Natural killer cell (primary cell): ENCODE data around the gene LYRM7. TPM values are rescaled to one million over a fixed set of nuclear protein-coding genes. Genes with fewer than 3 reads are reported as not detected.

Experiments
- ATAC-seq, 3 donors: fragments of 150-1000 bp in 2 of 3; fragments of 200-7000 bp in 1 of 3; cut with Tn5 transposase; 1 replicate in 1 of 3; 2 replicates in 2 of 3; pipeline ENCODE4 v1.10.0; 2021; ENCODE audit warnings: mild to moderate bottlenecking in 2 of 3, moderate library complexity in 2 of 3
- DNase-seq, 2 donors: peaks; one replicate each; pipeline versions ENCODE4 v3.0.0 to v3.0.0-alpha.2; 2013 to 2021; ENCODE audit warnings: mixed read lengths in 1 of 2
- H3K27ac ChIP-seq: one replicate; pipeline ENCODE4 v1.5.1; 2013; ENCODE audit warnings: mild to moderate bottlenecking, low read length
- H3K27me3 ChIP-seq: one replicate; pipeline ENCODE4 v1.6.1; 2013; ENCODE audit warnings: low read length; ENCODE audit not compliant: control insufficient read depth, insufficient read depth
- H3K36me3 ChIP-seq: one replicate; pipeline ENCODE4 v1.6.1; 2013; ENCODE audit warnings: low read length; ENCODE audit not compliant: control insufficient read depth, insufficient read depth
- H3K4me1 ChIP-seq: one replicate; pipeline ENCODE4 v1.6.1; 2013; ENCODE audit warnings: low read length; ENCODE audit not compliant: control insufficient read depth, insufficient read depth
- H3K4me3 ChIP-seq: one replicate; pipeline ENCODE4 v1.5.1; 2013; ENCODE audit warnings: low read length
- H3K9me3 ChIP-seq: one replicate; pipeline ENCODE4 v1.6.1; 2013; ENCODE audit warnings: low read length; ENCODE audit not compliant: control insufficient read depth, insufficient read depth
- H3K27ac Mint-ChIP-seq, 2 donors: one replicate each; pipeline ENCODE4 v1.8.0; 2022; ENCODE audit warnings: mild to moderate bottlenecking in 2 of 2, mixed read lengths in 2 of 2, moderate library complexity in 1 of 2
- H3K27me3 Mint-ChIP-seq, 2 donors: one replicate each; pipeline ENCODE4 v1.8.0; 2022; ENCODE audit warnings: low read depth in 2 of 2, mixed read lengths in 2 of 2
- H3K36me3 Mint-ChIP-seq: one replicate; pipeline ENCODE4 v1.8.0; 2022; ENCODE audit warnings: mixed read lengths
- H3K4me1 Mint-ChIP-seq, 2 donors: one replicate each; pipeline ENCODE4 v1.8.0; 2022; ENCODE audit warnings: mixed read lengths in 2 of 2
- H3K4me3 Mint-ChIP-seq: one replicate; pipeline ENCODE4 v1.8.0; 2022; ENCODE audit warnings: mild to moderate bottlenecking, moderate library complexity, mixed read lengths
- H3K9me3 Mint-ChIP-seq, 2 donors: one replicate each; pipeline ENCODE4 v1.8.0; 2022; ENCODE audit warnings: mixed read lengths in 2 of 2
- WGBS: methylation state at CpG from one replicate; pipeline ENCODE4 v1.1.7; 2013; ENCODE audit warnings: missing lambda C conversion rate; ENCODE audit not compliant: insufficient coverage; 5-methylcytosine and 5-hydroxymethylcytosine counted together
- intact Hi-C: fragments of 100-400 bp; cut with micrococcal nuclease; formaldehyde crosslinking; loops from one replicate; pipeline ENCODE4 v1.14.2; 2022
- total RNA-seq, 4 donors: library from RNA; stranded (reverse); fragments of 120-200 nt in 1 of 4; gene quantifications; one replicate each; pipeline versions ENCODE4 v1.2.3 to v1.2.4, GENCODE V29; 2013 to 2022
- TF ChIP-seq, protein P1 (sequence below): fragments of 200-600 bp; IDR thresholded peaks from one replicate; pipeline ENCODE4 v1.8.0; 2022; ENCODE audit warnings: antibody characterized with exemption

The LYRM7 gene
- total RNA-seq, 3 donors from 2014 or later (not counting 1 experiment from before 2014, with no cell fraction given) = 7.4 to 9.7 (median 7.6) TPM

- Mint-ChIP-seq H3K36me3 (no peaks in the 10 kb centered on the region), H3K4me3 (no peak overlapping the region), H3K27ac (no peak overlapping the region), H3K9me3 (no peaks in the 10 kb centered on the region), H3K27me3 (no peaks in the 10 kb centered on the region), H3K4me1 (no peaks in the 10 kb centered on the region)
- no peak for DNase-seq
- no peaks in the 10 kb centered on the region for H3K36me3 ChIP-seq
- TF ChIP-seq, protein P1, sequence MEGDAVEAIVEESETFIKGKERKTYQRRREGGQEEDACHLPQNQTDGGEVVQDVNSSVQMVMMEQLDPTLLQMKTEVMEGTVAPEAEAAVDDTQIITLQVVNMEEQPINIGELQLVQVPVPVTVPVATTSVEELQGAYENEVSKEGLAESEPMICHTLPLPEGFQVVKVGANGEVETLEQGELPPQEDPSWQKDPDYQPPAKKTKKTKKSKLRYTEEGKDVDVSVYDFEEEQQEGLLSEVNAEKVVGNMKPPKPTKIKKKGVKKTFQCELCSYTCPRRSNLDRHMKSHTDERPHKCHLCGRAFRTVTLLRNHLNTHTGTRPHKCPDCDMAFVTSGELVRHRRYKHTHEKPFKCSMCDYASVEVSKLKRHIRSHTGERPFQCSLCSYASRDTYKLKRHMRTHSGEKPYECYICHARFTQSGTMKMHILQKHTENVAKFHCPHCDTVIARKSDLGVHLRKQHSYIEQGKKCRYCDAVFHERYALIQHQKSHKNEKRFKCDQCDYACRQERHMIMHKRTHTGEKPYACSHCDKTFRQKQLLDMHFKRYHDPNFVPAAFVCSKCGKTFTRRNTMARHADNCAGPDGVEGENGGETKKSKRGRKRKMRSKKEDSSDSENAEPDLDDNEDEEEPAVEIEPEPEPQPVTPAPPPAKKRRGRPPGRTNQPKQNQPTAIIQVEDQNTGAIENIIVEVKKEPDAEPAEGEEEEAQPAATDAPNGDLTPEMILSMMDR = no peak
- no peak overlapping the region for H3K4me3 ChIP-seq
- ATAC-seq = no peak
- intact Hi-C loops = no loop called here
- H3K27ac ChIP-seq = peak overlapping the region; percentile 79
- H3K4me1 ChIP-seq = peaks cover 19% of the 10 kb centered on the region
- WGBS = 85% methylated on average over 4 of the region's 4 CpGs
- no peaks in the 10 kb centered on the region for H3K27me3 ChIP-seq
- no peaks in the 10 kb centered on the region for H3K9me3 ChIP-seq
Measured at GRCh38 chr5:131225282-131225974, 54.7 kb downstream of the LYRM7 start.

DNA sequence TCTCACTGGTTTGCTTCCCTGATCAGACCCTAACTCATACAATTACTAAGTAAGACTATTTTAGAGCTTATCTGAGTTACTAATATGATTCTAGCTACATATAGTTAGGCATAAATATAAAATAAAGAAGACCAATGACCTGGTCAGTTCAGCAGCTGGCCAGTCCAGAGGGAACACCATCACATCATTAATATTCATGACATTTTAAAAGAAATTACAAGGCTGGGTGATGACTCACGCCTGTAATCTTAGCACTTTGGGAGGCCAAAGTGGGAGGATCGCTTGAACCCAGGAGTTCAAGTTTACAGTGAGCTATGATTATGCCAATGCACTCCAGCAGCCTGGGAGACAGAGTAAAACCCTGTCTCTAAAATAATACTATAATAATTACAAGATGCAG lies 56.2 kb downstream of the LYRM7 start:
- Histone ChIP-seq H3K4me1 (peaks cover 19% of the 10 kb centered on the region), H3K27ac (no peak overlapping the region), H3K36me3 (no peaks in the 10 kb centered on the region), H3K9me3 (no peaks in the 10 kb centered on the region), H3K27me3 (no peaks in the 10 kb centered on the region), H3K4me3 (no peak overlapping the region)
- Mint-ChIP-seq H3K36me3 (no peaks in the 10 kb centered on the region), H3K4me1 (no peaks in the 10 kb centered on the region), H3K4me3 (no peak overlapping the region), H3K9me3 (no peaks in the 10 kb centered on the region), H3K27me3 (no peaks in the 10 kb centered on the region), H3K27ac (no peak overlapping the region)
- WGBS = 100% methylated on average over 2 of the region's 2 CpGs
- TF ChIP-seq, protein P1 = no peak
- DNase-seq (no peak), ATAC-seq (no peak)
- intact Hi-C loops = no loop called here

- intact Hi-C loops = no loop called here
- TF ChIP-seq, protein P1 = no peak
- ATAC-seq = no peak
- Mint-ChIP-seq H3K27me3 (no peaks in the 10 kb centered on the region), H3K4me3 (no peak overlapping the region), H3K27ac (no peak overlapping the region), H3K4me1 (no peaks in the 10 kb centered on the region), H3K9me3 (no peaks in the 10 kb centered on the region), H3K36me3 (no peaks in the 10 kb centered on the region)
- H3K27me3 ChIP-seq = no peaks in the 10 kb centered on the region
- WGBS = 67% methylated on average over 1 of the region's 1 CpG
- no peaks in the 10 kb centered on the region for H3K36me3 ChIP-seq
- H3K4me3 ChIP-seq = no peak overlapping the region
- no peak overlapping the region for H3K27ac ChIP-seq
- H3K4me1 ChIP-seq = peaks cover 18% of the 10 kb centered on the region
- H3K9me3 ChIP-seq = no peaks in the 10 kb centered on the region
- DNase-seq = no peak
Measured at GRCh38 chr5:131228646-131229045, 57.9 kb downstream of the LYRM7 start.

GRCh38 chr5:131229623-131230022 lies 58.9 kb downstream of the LYRM7 start:
- Histone ChIP-seq H3K36me3 (no peaks in the 10 kb centered on the region), H3K27ac (no peak overlapping the region), H3K4me3 (no peak overlapping the region), H3K9me3 (no peaks in the 10 kb centered on the region), H3K4me1 (peaks cover 8% of the 10 kb centered on the region), H3K27me3 (no peaks in the 10 kb centered on the region)
- intact Hi-C loops = no loop called here
- H3K4me3 Mint-ChIP-seq = no peak overlapping the region
- H3K4me1 Mint-ChIP-seq = no peaks in the 10 kb centered on the region
- H3K27ac Mint-ChIP-seq = no peak overlapping the region
- H3K9me3 Mint-ChIP-seq = no peaks in the 10 kb centered on the region
- ATAC-seq (no peak), DNase-seq (no peak)
- TF ChIP-seq, protein P1 = no peak
- H3K27me3 Mint-ChIP-seq = no peaks in the 10 kb centered on the region
- 86% methylated on average over 4 of the region's 4 CpGs for WGBS
- no peaks in the 10 kb centered on the region for H3K36me3 Mint-ChIP-seq
